Mucosa of descending colon (tissue), 3 donors: ENCODE data around the gene NOD2. TPM values are rescaled to one million over a fixed set of nuclear protein-coding genes. Genes with fewer than 3 reads are reported as not detected.

Source experiments
- ATAC-seq: fragments of 200-7000 bp; cut with Tn5 transposase; one replicate; pipeline ENCODE4 v1.9.1; 2020; ENCODE audit warnings: mild to moderate bottlenecking, moderate library complexity
- DNase-seq, 3 donors: peaks; one replicate each; pipeline ENCODE4 v3.0.0-alpha.2; 2020
- H3K36me3 ChIP-seq: fragments of 200-600 bp; one replicate; pipeline ENCODE4 v1.8.0; 2021; ENCODE audit warnings: low read depth, mild to moderate bottlenecking
- H3K4me1 ChIP-seq: fragments of 200-600 bp; one replicate; pipeline ENCODE4 v1.8.0; 2021; ENCODE audit warnings: low read depth, mild to moderate bottlenecking
- H3K4me3 ChIP-seq: fragments of 200-600 bp; one replicate; pipeline ENCODE4 v1.8.0; 2021; ENCODE audit warnings: mild to moderate bottlenecking
- H3K9me3 ChIP-seq: fragments of 200-600 bp; one replicate; pipeline ENCODE4 v1.8.0; 2021; ENCODE audit warnings: mild to moderate bottlenecking
- CTCF ChIP-seq: fragments of 200-600 bp; IDR thresholded peaks from one replicate; pipeline ENCODE4 v1.8.0; 2022; ENCODE audit warnings: antibody characterized with exemption, mild to moderate bottlenecking
- intact Hi-C, 2 donors: fragments of 100-400 bp; cut with DNase I in 1 of 2; cut with micrococcal nuclease in 1 of 2; formaldehyde crosslinking; loops; one replicate each; pipeline versions ENCODE4 v1.11.0 to v1.11.1; 2022; cut with DNase I, micrococcal nuclease
- long read RNA-seq, 2 donors: library from polyadenylated mRNA; unstranded; transcript quantifications; one replicate each; pipeline ENCODE4 v2.0.0, GENCODE V29; 2019 to 2021
- total RNA-seq, 3 donors: library from RNA; stranded (reverse); fragmentation: NEBNext Ultra II Directional in 2 of 3; extraction: Animal tissue kit (Norgen Biotek cat#: 25700) in 2 of 3; gene quantifications; one replicate each; pipeline versions ENCODE4 v1.2.1 to v1.2.4, GENCODE V29; 2021 to 2023
- donor health status: DM: no; HTN: no; CAD: no; lungs with moderate emphysema.
- donor health status: DM: no; HTN: no; CAD: no.
- donor health status: DM: no; HTN: yes; CAD: no.

The NOD2 gene
- total RNA-seq, result 1 to 10 TPM in 2 of 3 donors, under 1 TPM in 1; 0.87 to 2.4 (median 2.0) TPM
- long read RNA-seq, donor 1, result 0 reads
- long read RNA-seq, donor 2, result 0 reads

DNA sequence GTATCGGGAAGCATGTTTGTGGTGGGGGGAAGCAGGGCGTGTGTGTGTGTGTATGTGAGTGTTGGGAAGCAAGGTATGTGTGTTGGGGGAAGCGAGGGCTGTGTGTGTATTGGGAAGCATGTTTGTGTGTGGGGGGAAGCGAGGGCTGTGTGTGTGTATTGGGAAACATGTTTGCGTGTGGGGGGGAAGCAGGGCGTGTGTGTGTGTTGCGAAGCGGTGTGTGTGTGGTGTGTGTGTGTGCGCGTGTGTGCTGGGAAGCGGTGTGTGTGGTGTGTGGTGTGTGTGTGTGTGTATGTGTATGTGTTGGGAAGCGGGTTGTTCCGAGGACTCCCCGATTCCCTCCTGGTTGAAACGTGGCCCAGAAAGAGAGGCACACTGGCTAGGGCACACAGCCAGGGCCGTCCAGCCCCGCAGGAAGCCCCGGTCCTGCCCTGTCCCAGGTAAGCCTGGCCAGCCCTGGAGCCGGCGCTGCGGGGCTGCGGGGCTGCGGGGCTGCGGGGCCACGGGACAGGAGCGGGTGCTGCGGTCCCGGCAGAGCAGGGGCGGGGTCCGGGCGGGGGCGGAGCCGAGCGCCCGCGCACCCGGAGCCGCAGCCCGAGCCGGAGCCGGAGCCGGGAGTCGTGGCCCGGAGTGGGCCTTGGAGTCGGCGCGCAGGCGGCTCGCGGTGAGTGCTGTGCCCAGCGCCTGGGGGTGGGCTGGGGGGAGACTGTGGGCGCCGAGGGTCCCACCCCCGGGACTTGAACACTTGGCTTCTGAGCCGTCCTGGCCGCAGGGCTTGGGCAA is at the start of gene NOD2:
TSS of gene NOD2 (plus strand) at position 608 of the 783 bp plus-strand sequence. CDS start 5,890 bp downstream, outside the sequence.
- intact Hi-C loops, result no loop called here
- Histone ChIP-seq H3K4me1 (peaks cover 20% of the 10 kb centered on the region), H3K36me3 (no peaks in the 10 kb centered on the region), H3K9me3 (no peaks in the 10 kb centered on the region), H3K4me3 (no peak within 1 kb of the TSS)
- DNase-seq, result peak; percentile 20 to 61 (median 46)
- TF ChIP-seq CTCF, result no peak
- ATAC-seq, result peak; percentile 49

DNA sequence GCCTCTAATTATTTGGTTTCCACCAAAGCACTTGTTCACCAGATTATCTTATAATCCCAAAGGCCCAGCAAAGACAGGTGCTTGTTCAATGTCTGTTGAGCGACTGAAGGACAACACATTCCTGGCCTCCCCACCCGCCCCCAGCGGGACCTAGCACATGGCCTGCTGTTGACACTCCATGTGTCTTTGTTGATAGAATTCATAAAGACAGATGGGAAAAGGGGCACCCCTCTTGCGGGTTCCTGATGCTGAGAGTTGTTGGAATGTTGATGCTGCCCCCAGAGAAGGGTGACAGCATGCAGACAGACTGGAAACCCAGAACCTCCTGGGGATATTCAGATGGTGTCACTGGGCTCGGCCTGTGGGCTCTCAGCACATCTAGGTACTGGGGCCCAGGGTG is 49.2 kb upstream of the NOD2 start:
- no peaks in the 10 kb centered on the region for H3K4me1 ChIP-seq
- no peaks in the 10 kb centered on the region for H3K9me3 ChIP-seq
- H3K4me3 ChIP-seq, result no peak overlapping the region
- no peaks in the 10 kb centered on the region for H3K36me3 ChIP-seq
- intact Hi-C loops, result no loop called here
- TF ChIP-seq CTCF, result no peak
- ATAC-seq (no peak), DNase-seq (no peak)

DNA sequence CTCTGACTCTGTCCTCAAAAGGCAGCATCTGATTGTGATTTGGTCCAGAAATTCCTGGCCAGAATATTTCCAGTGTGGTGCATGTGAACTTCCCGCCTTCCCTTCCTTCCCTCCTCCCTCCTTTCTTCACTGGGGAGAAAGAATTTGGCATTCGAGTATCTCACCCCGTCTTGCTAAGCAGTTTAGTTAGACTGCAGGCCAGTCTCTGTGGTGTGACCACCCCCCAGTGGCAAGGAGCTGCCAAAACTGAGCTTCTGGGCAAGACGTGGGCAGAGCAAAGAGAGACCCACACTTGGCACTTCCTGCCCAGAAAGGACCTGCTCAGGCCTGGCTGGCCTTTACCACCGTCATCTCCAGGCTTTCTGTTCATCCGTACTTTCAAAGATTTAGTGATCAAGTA is 48.7 kb upstream of the NOD2 start:
- DNase-seq (peak in 1 of 3 donors; percentile 24), ATAC-seq (peak; percentile 22)
- intact Hi-C loops, result no loop called here
- no peaks in the 10 kb centered on the region for H3K9me3 ChIP-seq
- H3K4me1 ChIP-seq, result no peaks in the 10 kb centered on the region
- H3K36me3 ChIP-seq, result no peaks in the 10 kb centered on the region
- TF ChIP-seq CTCF, result no peak
- H3K4me3 ChIP-seq, result no peak overlapping the region

DNA sequence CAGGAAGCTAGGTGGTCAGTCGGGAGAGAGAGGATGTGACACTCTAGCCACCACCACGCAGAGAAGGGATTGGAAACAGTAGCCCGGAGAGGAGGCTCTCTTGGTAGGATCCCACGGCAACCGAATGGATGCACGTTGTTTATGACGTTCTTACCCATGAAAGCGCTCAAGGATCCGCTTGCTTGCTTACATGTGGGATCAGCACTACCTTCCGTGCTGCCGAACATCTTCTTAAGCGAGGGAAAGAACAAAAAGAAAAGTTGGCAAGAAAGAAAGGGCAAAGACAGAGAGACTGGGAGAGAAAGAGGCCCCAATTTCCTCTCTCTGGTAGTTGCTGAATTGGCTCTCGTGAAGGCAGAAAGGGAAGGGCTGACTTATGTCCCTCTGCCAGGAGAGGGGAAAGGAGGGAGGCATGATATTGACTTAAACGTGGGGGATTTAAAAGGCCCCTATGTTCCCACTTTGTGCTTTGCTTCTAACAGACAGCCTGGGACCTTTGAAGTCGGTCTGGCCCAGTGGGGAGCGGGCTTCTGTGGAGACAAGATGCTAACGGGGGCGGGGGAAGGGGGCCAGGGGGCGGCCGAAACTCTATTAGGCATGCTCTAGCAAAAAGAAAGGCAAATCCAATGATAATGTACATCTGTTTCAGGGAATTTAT is 47.7 kb upstream of the NOD2 start:
- Histone ChIP-seq H3K36me3 (no peaks in the 10 kb centered on the region), H3K4me1 (no peaks in the 10 kb centered on the region), H3K9me3 (no peaks in the 10 kb centered on the region), H3K4me3 (no peak overlapping the region)
- ATAC-seq (no peak), DNase-seq (no peak)
- no peak for TF ChIP-seq CTCF
- intact Hi-C loops, result no loop called here

GRCh38 chr16:50646345-50646744 is 47.1 kb upstream of the NOD2 start:
- H3K4me3 ChIP-seq, result no peak overlapping the region
- no peak for TF ChIP-seq CTCF
- no peaks in the 10 kb centered on the region for H3K4me1 ChIP-seq
- ATAC-seq (no peak), DNase-seq (no peak)
- no peaks in the 10 kb centered on the region for H3K9me3 ChIP-seq
- intact Hi-C loops, result no loop called here
- no peaks in the 10 kb centered on the region for H3K36me3 ChIP-seq
